RPMI7951 (cell line): Measurements from ENCODE around the gene PANK3. TPM values are rescaled to one million over a fixed set of nuclear protein-coding genes. Genes with fewer than 3 reads are reported as not detected.
"Not testable (repeated sequence)": the region's sequence is repeated elsewhere in the genome, so short reads cannot be mapped to it uniquely, and the experiment has no call there.

Experiments
- DNase-seq: peaks from one replicate; pipeline ENCODE4 v3.0.0-alpha.2; 2012; ENCODE audit warnings: low read depth
- total RNA-seq: library from RNA; depleted of rRNA; stranded (reverse); fragments of >200 nt; shearing (Covaris generic); gene quantifications from 2 replicates; pipeline ENCODE4 v1.2.3, GENCODE V29; 2014; rRNA removed

Gene PANK3
- total RNA-seq, 1 experiment from 2014 or later: 27.2 TPM

- DNase-seq: peak; percentile 83
Measured at GRCh38 chr5:168552146-168552545, 27.0 kb downstream of the PANK3 start.

DNA sequence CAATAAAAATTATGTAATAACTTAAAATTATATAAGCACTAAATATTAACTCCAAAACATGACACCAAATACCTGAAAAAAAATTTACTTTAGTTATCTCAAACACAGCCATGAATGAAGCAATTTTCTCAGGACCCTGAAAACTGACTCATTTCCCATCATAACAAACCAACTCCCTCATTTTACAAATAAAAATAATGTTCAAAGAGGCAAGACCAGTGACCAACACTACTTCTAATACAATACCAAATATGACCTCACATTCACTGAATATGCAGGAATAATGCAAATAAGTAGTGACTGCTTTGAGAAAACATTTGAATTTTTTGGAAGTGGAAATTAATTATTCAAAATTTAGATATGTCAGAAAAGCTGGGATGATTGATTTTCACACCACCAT, 28.5 kb downstream of the PANK3 start:
- DNase-seq: no peak

- DNase-seq: no peak
Measured at GRCh38 chr5:168549554-168549953, 29.6 kb downstream of the PANK3 start.

- no peak for DNase-seq
Measured at GRCh38 chr5:168537176-168537575, 42.0 kb downstream of the PANK3 start.

- not testable (repeated sequence) for DNase-seq
Measured at GRCh38 chr5:168534351-168534750, 44.8 kb downstream of the PANK3 start.

DNA sequence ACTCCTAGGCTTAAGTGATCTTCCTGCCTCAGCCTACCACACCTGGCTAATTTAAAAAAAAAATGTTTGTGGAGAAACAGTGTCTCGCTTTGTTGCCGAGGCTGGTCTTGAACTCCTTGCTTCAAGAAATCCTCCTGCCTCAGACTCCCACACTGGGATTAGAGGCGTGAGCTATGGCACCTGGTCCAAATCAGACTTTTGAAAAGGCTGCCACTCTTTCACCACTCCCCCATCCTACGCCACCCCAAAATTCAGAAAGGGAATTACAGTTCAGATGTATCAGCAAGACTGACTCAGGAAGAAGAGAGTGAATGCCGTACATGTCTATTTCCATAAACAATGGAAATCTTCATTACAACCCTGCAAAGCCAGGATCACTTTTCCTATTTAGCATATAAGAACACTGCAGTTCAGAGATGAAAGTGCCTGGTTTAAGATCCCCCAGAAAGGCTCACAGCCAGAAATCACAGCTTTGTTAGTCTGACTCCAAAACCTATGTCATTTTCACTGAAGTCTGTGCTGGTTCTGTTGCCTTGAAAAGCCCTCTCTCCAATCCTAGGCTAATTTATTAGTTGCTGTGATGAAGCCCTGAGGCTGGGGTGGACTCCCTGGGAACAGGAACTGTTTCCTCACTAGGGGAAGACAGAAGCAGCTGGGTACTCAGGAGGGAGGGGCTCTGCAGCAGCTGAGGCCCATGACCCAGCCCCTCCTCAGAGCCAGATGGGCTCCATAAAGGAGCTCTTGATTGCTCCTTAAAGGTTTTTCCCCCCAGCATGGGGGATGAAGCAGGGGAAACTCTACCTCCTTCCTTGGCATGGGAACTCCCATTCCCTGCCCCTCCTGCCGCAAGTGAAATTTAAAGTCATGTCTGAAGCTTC, 46.9 kb downstream of the PANK3 start:
- DNase-seq: no peak

GRCh38 chr5:168531191-168531590, 48.0 kb downstream of the PANK3 start:
- no peak for DNase-seq

DNA sequence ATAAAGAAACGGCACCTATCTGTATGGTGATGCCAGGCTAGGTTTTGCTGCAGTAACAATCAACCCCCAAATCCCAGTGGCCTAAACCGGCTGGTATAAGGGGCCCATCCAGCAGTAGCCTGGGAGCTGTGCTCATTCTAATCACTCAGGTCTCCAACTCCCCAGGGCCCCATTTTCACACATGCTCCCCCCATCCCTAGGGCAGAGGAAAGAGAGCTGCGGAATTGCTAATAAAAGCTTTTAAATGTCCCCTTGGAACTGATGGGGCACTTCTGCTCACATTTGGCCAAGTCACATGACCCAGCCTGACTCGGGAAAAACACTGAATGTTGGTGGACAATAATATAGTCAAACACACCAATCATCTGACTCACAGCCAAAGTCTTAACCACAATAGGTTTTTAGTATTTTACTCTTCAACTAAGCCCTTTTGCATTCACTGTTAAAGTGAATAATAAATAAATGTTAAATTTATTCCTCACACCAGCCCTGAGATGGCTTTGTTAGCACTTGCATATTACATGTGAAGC, 48.5 kb downstream of the PANK3 start:
- DNase-seq: no peak

DNA sequence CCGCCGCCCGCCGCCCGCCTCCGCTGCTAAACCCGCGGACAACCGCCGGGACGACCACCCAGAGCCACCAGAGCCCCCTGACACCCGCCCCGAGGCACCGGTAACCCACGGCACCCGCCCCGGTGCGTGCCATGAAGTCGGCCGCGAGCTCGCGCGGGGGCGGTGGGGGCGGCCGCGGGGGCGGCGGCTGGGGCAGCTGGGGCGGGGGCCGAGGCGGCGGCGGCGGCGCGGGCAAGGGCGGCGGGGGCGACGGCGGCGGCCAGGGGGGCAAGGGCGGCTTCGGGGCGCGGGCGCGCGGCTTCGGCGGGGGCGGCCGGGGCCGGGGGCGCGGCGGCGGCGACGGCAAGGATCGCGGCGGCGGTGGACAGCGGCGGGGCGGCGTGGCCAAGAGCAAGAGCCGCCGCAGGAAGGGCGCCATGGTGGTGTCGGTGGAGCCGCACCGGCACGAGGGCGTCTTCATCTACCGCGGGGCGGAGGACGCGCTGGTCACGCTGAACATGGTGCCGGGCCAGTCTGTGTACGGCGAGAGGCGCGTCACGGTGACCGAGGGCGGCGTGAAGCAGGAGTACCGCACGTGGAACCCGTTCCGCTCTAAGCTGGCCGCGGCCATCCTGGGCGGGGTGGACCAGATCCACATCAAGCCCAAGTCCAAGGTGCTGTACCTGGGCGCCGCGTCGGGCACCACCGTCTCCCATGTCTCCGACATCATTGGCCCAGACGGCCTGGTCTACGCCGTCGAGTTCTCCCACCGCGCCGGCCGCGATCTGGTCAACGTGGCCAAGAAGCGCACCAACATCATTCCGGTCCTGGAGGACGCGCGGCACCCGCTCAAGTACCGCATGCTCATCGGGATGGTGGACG, 49.6 kb downstream of the PANK3 start:
- no peak for DNase-seq

DNA sequence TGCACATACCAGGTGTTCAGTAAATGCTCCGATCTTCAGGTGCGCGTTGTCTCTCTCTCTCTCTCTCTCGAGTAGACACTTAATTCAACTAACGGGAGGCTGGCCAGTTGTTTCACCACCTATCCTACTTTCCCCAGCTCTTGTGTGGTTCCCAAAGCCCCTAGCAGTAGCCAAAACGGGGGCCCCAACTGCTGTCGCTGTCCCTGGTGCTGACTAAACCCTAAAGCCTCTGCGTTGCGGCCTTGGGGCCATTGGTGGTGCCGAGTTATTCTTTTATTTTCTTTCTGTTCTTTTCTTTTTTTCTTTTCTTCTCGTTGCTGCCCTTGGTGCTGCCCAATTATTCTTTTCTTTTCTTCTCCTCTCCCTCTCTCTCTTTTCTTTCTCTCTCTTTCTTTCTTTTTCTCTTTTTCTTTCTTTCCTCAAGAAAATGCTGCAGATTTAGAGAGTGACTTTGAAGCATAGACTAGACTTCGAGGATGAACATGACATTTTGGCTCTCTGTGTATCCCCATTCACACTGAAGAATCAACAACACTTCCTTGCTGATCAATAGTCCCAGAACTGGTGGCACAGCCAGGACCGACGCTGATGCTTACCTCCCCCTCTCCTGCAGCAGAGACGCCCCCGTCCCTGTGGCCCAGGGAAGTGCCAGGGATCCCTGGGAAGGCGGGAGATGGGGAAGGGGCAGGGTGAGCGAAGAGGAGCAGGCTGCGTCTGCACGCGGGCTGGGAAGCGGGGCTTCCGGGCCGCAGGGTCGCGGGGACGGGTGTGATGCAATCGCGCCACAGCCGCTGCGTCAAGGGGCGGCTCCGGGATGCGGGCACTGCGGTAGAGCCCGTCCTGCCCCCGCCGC, 50.4 kb downstream of the PANK3 start, which contains the start of gene FBLL1:
Gene FBLL1 (plus strand): TSS at position 785 of the 853 bp plus-strand sequence. CDS start 200 bp downstream, outside the sequence.
- DNase-seq: peak; percentile 15

GRCh38 chr5:168527756-168528295, 51.3 kb downstream of the PANK3 start:
- DNase-seq: no peak

- DNase-seq: no peak
Measured at GRCh38 chr5:168525856-168526255, 53.3 kb downstream of the PANK3 start.

- DNase-seq: no peak
Measured at GRCh38 chr5:168513861-168514428, 65.2 kb downstream of the PANK3 start.

DNA sequence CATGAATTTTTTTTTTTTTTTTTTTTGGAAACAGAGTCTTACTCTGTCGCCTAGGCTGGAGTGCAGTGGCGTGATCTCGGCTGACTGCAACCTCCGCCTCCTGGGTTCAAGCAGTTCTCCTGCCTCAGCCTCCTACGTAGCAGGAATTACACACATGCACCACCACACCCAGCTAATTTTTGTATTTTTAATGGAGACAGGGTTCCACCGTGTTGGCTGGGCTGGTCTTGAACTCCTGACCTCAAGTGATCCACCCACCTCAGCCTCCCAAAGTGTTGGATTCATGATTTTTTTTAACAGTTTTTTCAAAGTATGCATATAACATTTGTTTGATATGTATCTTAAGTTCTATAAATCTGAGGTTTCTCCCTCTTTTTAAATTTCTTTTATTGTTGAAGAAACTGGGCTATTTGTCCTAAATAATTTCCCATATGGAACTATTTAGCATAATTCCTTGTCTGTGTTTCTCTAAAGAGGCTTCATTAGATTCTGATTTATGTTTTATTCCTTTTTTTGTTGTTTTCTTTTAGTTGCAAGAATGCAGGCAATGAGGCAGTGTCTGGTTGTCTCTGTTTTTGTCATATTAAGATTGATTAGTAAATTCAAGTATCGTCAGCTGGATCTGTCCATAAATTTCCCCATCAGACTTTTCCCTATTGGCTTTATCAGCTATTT, 76.5 kb downstream of the PANK3 start:
- no peak for DNase-seq

Other genes starting within 250 kb of the PANK3 start
- gene RARS1, start 92.9 kb downstream of the PANK3 start, total RNA-seq: 122 and 139 TPM in 2 replicates
- gene FBLL1, start 50.1 kb downstream of the PANK3 start, total RNA-seq: 0.10 and 1.7 TPM in 2 replicates